ENCODE data around the gene UBE2J2. TPM values are rescaled to one million over a fixed set of nuclear protein-coding genes. Genes with fewer than 3 reads are reported as not detected.

Gene UBE2J2
- total RNA-seq, 2 experiments from 2014 or later: 41.4 to 41.5 TPM

- ATAC-seq (ENCODE audit: poor library complexity): no peak
- ChIA-PET POLR2A (no interaction called here), CTCF (no interaction called here)
These were observed 34.9 kb downstream of the UBE2J2 start for GRCh38 chr1:1238702-1239178.

GRCh38 chr1:1237874-1238701, 35.6 kb downstream of the UBE2J2 start:
- Histone ChIP-seq H3K4me3 (ENCODE audit: low read length) (no peak overlapping the region), H3K27ac (ENCODE audit: low read depth in 1 of 2, low read length in 2 of 2) (no peak overlapping the region), H3K27me3 (ENCODE audit: control insufficient read depth in 1 of 2, insufficient read depth in 2 of 2, low read length in 2 of 2) (peaks cover 2 to 8% of the 10 kb centered on the region in 2 experiments), H3K4me1 (ENCODE audit: insufficient read depth, low read length) (peaks cover 16% of the 10 kb centered on the region), H3K9me3 (ENCODE audit: control insufficient read depth in 1 of 2, insufficient read depth in 1 of 2, low read length in 2 of 2) (peaks cover 0 to 15% of the 10 kb centered on the region in 2 experiments), H3K36me3 (ENCODE audit: insufficient read depth, low read length) (peaks cover 10% of the 10 kb centered on the region)
- H3K27me3 Mint-ChIP-seq: no peaks in the 10 kb centered on the region
- no peak overlapping the region for H3K27ac Mint-ChIP-seq
- DNase-seq: no peak
- CTCF ChIA-PET: no interaction called here
- intact Hi-C loops (cut with DNase I, micrococcal nuclease): no loop called here
- no peak overlapping the region for H3K4me3 Mint-ChIP-seq
- ATAC-seq (ENCODE audit: poor library complexity): no peak
- peaks cover 6% of the 10 kb centered on the region for H3K36me3 Mint-ChIP-seq (ENCODE audit: low read depth)
- no peak for TF ChIP-seq CTCF (IDR thresholded peaks at IDR 0.05)
- peaks cover 7% of the 10 kb centered on the region for H3K4me1 Mint-ChIP-seq (ENCODE audit: low read depth)
- POLR2A ChIA-PET: interaction anchor here (0.9 kb wide), 1 partner anchor 21 kb away, joined by 3 read pairs; no protein-coding TSS in a partner anchor
- no peaks in the 10 kb centered on the region for H3K9me3 Mint-ChIP-seq

More at GRCh38 chr1:1238702-1239178, 34.9 kb downstream of the UBE2J2 start:
- Mint-ChIP-seq H3K27ac (no peak overlapping the region), H3K36me3 (ENCODE audit: low read depth) (peaks cover 2% of the 10 kb centered on the region), H3K4me1 (ENCODE audit: low read depth) (peaks cover 2% of the 10 kb centered on the region), H3K4me3 (no peak overlapping the region), H3K9me3 (no peaks in the 10 kb centered on the region), H3K27me3 (no peaks in the 10 kb centered on the region)
- peaks cover 2 to 8% of the 10 kb centered on the region in 2 experiments for H3K27me3 ChIP-seq (ENCODE audit: control insufficient read depth in 1 of 2, insufficient read depth in 2 of 2, low read length in 2 of 2)
- H3K4me1 ChIP-seq (ENCODE audit: insufficient read depth, low read length): peaks cover 9% of the 10 kb centered on the region
- peaks cover 10% of the 10 kb centered on the region for H3K36me3 ChIP-seq (ENCODE audit: insufficient read depth, low read length)
- H3K27ac ChIP-seq (ENCODE audit: low read depth in 1 of 2, low read length in 2 of 2): no peak overlapping the region
- H3K4me3 ChIP-seq (ENCODE audit: low read length): no peak overlapping the region
- no peak for DNase-seq
- intact Hi-C loops (cut with DNase I, micrococcal nuclease): no loop called here
- H3K9me3 ChIP-seq (ENCODE audit: control insufficient read depth in 1 of 2, insufficient read depth in 1 of 2, low read length in 2 of 2): peaks cover 0 to 15% of the 10 kb centered on the region in 2 experiments
- no peak for TF ChIP-seq CTCF (IDR thresholded peaks at IDR 0.05)

- no peak for TF ChIP-seq CTCF (IDR thresholded peaks at IDR 0.05)
- Histone ChIP-seq H3K36me3 (ENCODE audit: insufficient read depth, low read length) (peaks cover 10% of the 10 kb centered on the region), H3K4me3 (ENCODE audit: low read length) (no peak overlapping the region), H3K27ac (ENCODE audit: low read depth in 1 of 2, low read length in 2 of 2) (no peak overlapping the region), H3K9me3 (ENCODE audit: control insufficient read depth in 1 of 2, insufficient read depth in 1 of 2, low read length in 2 of 2) (peaks cover 0 to 15% of the 10 kb centered on the region in 2 experiments), H3K4me1 (ENCODE audit: insufficient read depth, low read length) (peaks cover 22% of the 10 kb centered on the region), H3K27me3 (ENCODE audit: control insufficient read depth in 1 of 2, insufficient read depth in 2 of 2, low read length in 2 of 2) (peaks cover 2 to 8% of the 10 kb centered on the region in 2 experiments)
- Mint-ChIP-seq H3K4me1 (ENCODE audit: low read depth) (peaks cover 7% of the 10 kb centered on the region), H3K36me3 (ENCODE audit: low read depth) (peaks cover 6% of the 10 kb centered on the region), H3K4me3 (no peak overlapping the region), H3K27me3 (no peaks in the 10 kb centered on the region), H3K27ac (no peak overlapping the region), H3K9me3 (no peaks in the 10 kb centered on the region)
- CTCF ChIA-PET: no interaction called here
- intact Hi-C loops (cut with DNase I, micrococcal nuclease): no loop called here
- ATAC-seq (ENCODE audit: poor library complexity) (no peak), DNase-seq (no peak)
- POLR2A ChIA-PET: interaction anchor here (0.9 kb wide), 1 partner anchor 20 kb away, joined by 3 read pairs; no protein-coding TSS in a partner anchor
These were observed 36.4 kb downstream of the UBE2J2 start for GRCh38 chr1:1236945-1237873.
